ENCODE data around the gene HIPK2. TPM values are rescaled to one million over a fixed set of nuclear protein-coding genes. Genes with fewer than 3 reads are reported as not detected.

Gene HIPK2
- total RNA-seq, 1 donor from 2014 or later = 47.2 TPM

- H3K36me3 Mint-ChIP-seq (ENCODE audit: low read depth, unreplicated experiment) = peaks cover 9% of the 10 kb centered on the region
- no peak for TF ChIP-seq CTCF (IDR thresholded peaks at IDR 0.05; ENCODE audit: unreplicated experiment)
- no peaks in the 10 kb centered on the region for H3K9me3 Mint-ChIP-seq (ENCODE audit: unreplicated experiment)
- no peak for DNase-seq (ENCODE audit: low spot score)
- peaks cover 14% of the 10 kb centered on the region for H3K27me3 Mint-ChIP-seq (ENCODE audit: unreplicated experiment)
- H3K4me3 Mint-ChIP-seq (ENCODE audit: unreplicated experiment) = peak overlapping the region; percentile 99
- H3K4me1 Mint-ChIP-seq (ENCODE audit: unreplicated experiment) = peaks cover 26% of the 10 kb centered on the region
- peak overlapping the region; percentile 82 for H3K27ac Mint-ChIP-seq (ENCODE audit: unreplicated experiment)
Measured at GRCh38 chr7:139776486-139777132, 1.2 kb downstream of the HIPK2 start.

- DNase-seq (ENCODE audit: low spot score) = peak; percentile 54
- peaks cover 26% of the 10 kb centered on the region for H3K4me1 Mint-ChIP-seq (ENCODE audit: unreplicated experiment)
- H3K4me3 Mint-ChIP-seq (ENCODE audit: unreplicated experiment) = peak overlapping the region; percentile 99
- H3K36me3 Mint-ChIP-seq (ENCODE audit: low read depth, unreplicated experiment) = peaks cover 9% of the 10 kb centered on the region
- TF ChIP-seq CTCF (IDR thresholded peaks at IDR 0.05; ENCODE audit: unreplicated experiment) = peak; percentile 63
- H3K27me3 Mint-ChIP-seq (ENCODE audit: unreplicated experiment) = peaks cover 14% of the 10 kb centered on the region
- no peak overlapping the region for H3K27ac Mint-ChIP-seq (ENCODE audit: unreplicated experiment)
- no peaks in the 10 kb centered on the region for H3K9me3 Mint-ChIP-seq (ENCODE audit: unreplicated experiment)
Measured at GRCh38 chr7:139775829-139776266, 1.9 kb downstream of the HIPK2 start.

GRCh38 chr7:139774376-139774775 lies 3.4 kb downstream of the HIPK2 start:
- H3K4me3 Mint-ChIP-seq (ENCODE audit: unreplicated experiment) = no peak overlapping the region
- TF ChIP-seq CTCF (IDR thresholded peaks at IDR 0.05; ENCODE audit: unreplicated experiment) = no peak
- H3K36me3 Mint-ChIP-seq (ENCODE audit: low read depth, unreplicated experiment) = peaks cover 15% of the 10 kb centered on the region
- H3K9me3 Mint-ChIP-seq (ENCODE audit: unreplicated experiment) = no peaks in the 10 kb centered on the region
- peaks cover 12% of the 10 kb centered on the region for H3K27me3 Mint-ChIP-seq (ENCODE audit: unreplicated experiment)
- no peak for DNase-seq (ENCODE audit: low spot score)
- H3K4me1 Mint-ChIP-seq (ENCODE audit: unreplicated experiment) = peaks cover 32% of the 10 kb centered on the region
- no peak overlapping the region for H3K27ac Mint-ChIP-seq (ENCODE audit: unreplicated experiment)

GRCh38 chr7:139773371-139773770 lies 4.4 kb downstream of the HIPK2 start:
- Mint-ChIP-seq H3K36me3 (ENCODE audit: low read depth, unreplicated experiment) (peaks cover 16% of the 10 kb centered on the region), H3K4me3 (ENCODE audit: unreplicated experiment) (no peak overlapping the region), H3K27me3 (ENCODE audit: unreplicated experiment) (peaks cover 10% of the 10 kb centered on the region), H3K4me1 (ENCODE audit: unreplicated experiment) (peaks cover 38% of the 10 kb centered on the region), H3K9me3 (ENCODE audit: unreplicated experiment) (no peaks in the 10 kb centered on the region), H3K27ac (ENCODE audit: unreplicated experiment) (no peak overlapping the region)
- DNase-seq (ENCODE audit: low spot score) = no peak
- no peak for TF ChIP-seq CTCF (IDR thresholded peaks at IDR 0.05; ENCODE audit: unreplicated experiment)

GRCh38 chr7:139772873-139773272 lies 4.9 kb downstream of the HIPK2 start:
- H3K4me3 Mint-ChIP-seq (ENCODE audit: unreplicated experiment) = no peak overlapping the region
- peaks cover 16% of the 10 kb centered on the region for H3K36me3 Mint-ChIP-seq (ENCODE audit: low read depth, unreplicated experiment)
- H3K4me1 Mint-ChIP-seq (ENCODE audit: unreplicated experiment) = peaks cover 43% of the 10 kb centered on the region
- H3K27ac Mint-ChIP-seq (ENCODE audit: unreplicated experiment) = no peak overlapping the region
- no peak for TF ChIP-seq CTCF (IDR thresholded peaks at IDR 0.05; ENCODE audit: unreplicated experiment)
- no peak for DNase-seq (ENCODE audit: low spot score)
- H3K9me3 Mint-ChIP-seq (ENCODE audit: unreplicated experiment) = no peaks in the 10 kb centered on the region
- H3K27me3 Mint-ChIP-seq (ENCODE audit: unreplicated experiment) = peaks cover 10% of the 10 kb centered on the region

Data from endothelial cell (in vitro differentiated cells).